ENCODE measurements around the gene PCCA.

The PCCA gene

GRCh38 chr13:100158569-100158968 is 69.7 kb downstream of the PCCA start:
- TF ChIP-seq ZNF8 (CRISPR knock-in tag; IDR thresholded peaks at IDR 0.05): no peak
- TF ChIP-seq PPARA (CRISPR knock-in tag; IDR thresholded peaks at IDR 0.05; ENCODE audit: borderline replicate concordance): no peak
- TF ChIP-seq ISL1 (CRISPR knock-in tag; IDR thresholded peaks at IDR 0.05): no peak
- no peak for TF ChIP-seq OSR1 (CRISPR knock-in tag; IDR thresholded peaks at IDR 0.05)
- TF ChIP-seq ESRRG (CRISPR knock-in tag; IDR thresholded peaks at IDR 0.05): no peak
- TF ChIP-seq ZFP30 (CRISPR knock-in tag; IDR thresholded peaks at IDR 0.05): no peak
- TF ChIP-seq ZFP3 (CRISPR knock-in tag; IDR thresholded peaks at IDR 0.05): no peak
- TF ChIP-seq ZC3H10 (CRISPR knock-in tag; IDR thresholded peaks at IDR 0.05): no peak
- TF ChIP-seq, protein P1, sequence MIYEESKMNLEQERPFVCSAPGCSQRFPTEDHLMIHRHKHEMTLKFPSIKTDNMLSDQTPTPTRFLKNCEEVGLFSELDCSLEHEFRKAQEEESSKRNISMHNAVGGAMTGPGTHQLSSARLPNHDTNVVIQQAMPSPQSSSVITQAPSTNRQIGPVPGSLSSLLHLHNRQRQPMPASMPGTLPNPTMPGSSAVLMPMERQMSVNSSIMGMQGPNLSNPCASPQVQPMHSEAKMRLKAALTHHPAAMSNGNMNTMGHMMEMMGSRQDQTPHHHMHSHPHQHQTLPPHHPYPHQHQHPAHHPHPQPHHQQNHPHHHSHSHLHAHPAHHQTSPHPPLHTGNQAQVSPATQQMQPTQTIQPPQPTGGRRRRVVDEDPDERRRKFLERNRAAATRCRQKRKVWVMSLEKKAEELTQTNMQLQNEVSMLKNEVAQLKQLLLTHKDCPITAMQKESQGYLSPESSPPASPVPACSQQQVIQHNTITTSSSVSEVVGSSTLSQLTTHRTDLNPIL (CRISPR knock-in tag; IDR thresholded peaks at IDR 0.05; ENCODE audit: low read depth): no peak
- TF ChIP-seq ARNTL (CRISPR knock-in tag; IDR thresholded peaks at IDR 0.05; ENCODE audit: borderline replicate concordance, low read depth): no peak
- no peak for TF ChIP-seq CSDC2 (CRISPR knock-in tag; IDR thresholded peaks at IDR 0.05)
- no peak for TF ChIP-seq BACH2 (CRISPR knock-in tag; IDR thresholded peaks at IDR 0.05; ENCODE audit: borderline replicate concordance)
- TF ChIP-seq, protein P2, sequence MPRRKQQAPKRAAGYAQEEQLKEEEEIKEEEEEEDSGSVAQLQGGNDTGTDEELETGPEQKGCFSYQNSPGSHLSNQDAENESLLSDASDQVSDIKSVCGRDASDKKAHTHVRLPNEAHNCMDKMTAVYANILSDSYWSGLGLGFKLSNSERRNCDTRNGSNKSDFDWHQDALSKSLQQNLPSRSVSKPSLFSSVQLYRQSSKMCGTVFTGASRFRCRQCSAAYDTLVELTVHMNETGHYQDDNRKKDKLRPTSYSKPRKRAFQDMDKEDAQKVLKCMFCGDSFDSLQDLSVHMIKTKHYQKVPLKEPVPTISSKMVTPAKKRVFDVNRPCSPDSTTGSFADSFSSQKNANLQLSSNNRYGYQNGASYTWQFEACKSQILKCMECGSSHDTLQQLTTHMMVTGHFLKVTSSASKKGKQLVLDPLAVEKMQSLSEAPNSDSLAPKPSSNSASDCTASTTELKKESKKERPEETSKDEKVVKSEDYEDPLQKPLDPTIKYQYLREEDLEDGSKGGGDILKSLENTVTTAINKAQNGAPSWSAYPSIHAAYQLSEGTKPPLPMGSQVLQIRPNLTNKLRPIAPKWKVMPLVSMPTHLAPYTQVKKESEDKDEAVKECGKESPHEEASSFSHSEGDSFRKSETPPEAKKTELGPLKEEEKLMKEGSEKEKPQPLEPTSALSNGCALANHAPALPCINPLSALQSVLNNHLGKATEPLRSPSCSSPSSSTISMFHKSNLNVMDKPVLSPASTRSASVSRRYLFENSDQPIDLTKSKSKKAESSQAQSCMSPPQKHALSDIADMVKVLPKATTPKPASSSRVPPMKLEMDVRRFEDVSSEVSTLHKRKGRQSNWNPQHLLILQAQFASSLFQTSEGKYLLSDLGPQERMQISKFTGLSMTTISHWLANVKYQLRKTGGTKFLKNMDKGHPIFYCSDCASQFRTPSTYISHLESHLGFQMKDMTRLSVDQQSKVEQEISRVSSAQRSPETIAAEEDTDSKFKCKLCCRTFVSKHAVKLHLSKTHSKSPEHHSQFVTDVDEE (CRISPR knock-in tag; IDR thresholded peaks at IDR 0.05): no peak
- no peak for ATAC-seq

GRCh38 chr13:100159584-100159983 is 70.7 kb downstream of the PCCA start:
- ATAC-seq: no peak
- TF ChIP-seq ISL1 (CRISPR knock-in tag; IDR thresholded peaks at IDR 0.05) (no peak), RARB (CRISPR knock-in tag; IDR thresholded peaks at IDR 0.05) (no peak), CSDC2 (CRISPR knock-in tag; IDR thresholded peaks at IDR 0.05) (no peak), BACH2 (CRISPR knock-in tag; IDR thresholded peaks at IDR 0.05; ENCODE audit: borderline replicate concordance) (no peak), SNAI2 (CRISPR knock-in tag; IDR thresholded peaks at IDR 0.05) (no peak), PPARA (CRISPR knock-in tag; IDR thresholded peaks at IDR 0.05; ENCODE audit: borderline replicate concordance) (no peak), ZNF8 (CRISPR knock-in tag; IDR thresholded peaks at IDR 0.05) (no peak), TCF4 (CRISPR knock-in tag; IDR thresholded peaks at IDR 0.05; ENCODE audit: borderline replicate concordance) (no peak), ARNTL (CRISPR knock-in tag; IDR thresholded peaks at IDR 0.05; ENCODE audit: borderline replicate concordance, low read depth) (no peak), ZNF70 (CRISPR knock-in tag; IDR thresholded peaks at IDR 0.05) (no peak), ZC3H10 (CRISPR knock-in tag; IDR thresholded peaks at IDR 0.05) (no peak), GLIS3 (CRISPR knock-in tag; IDR thresholded peaks at IDR 0.05) (no peak), ZFP30 (CRISPR knock-in tag; IDR thresholded peaks at IDR 0.05) (no peak), OSR1 (CRISPR knock-in tag; IDR thresholded peaks at IDR 0.05) (no peak)
- TF ChIP-seq, protein P3, sequence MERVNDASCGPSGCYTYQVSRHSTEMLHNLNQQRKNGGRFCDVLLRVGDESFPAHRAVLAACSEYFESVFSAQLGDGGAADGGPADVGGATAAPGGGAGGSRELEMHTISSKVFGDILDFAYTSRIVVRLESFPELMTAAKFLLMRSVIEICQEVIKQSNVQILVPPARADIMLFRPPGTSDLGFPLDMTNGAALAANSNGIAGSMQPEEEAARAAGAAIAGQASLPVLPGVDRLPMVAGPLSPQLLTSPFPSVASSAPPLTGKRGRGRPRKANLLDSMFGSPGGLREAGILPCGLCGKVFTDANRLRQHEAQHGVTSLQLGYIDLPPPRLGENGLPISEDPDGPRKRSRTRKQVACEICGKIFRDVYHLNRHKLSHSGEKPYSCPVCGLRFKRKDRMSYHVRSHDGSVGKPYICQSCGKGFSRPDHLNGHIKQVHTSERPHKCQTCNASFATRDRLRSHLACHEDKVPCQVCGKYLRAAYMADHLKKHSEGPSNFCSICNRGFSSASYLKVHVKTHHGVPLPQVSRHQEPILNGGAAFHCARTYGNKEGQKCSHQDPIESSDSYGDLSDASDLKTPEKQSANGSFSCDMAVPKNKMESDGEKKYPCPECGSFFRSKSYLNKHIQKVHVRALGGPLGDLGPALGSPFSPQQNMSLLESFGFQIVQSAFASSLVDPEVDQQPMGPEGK (CRISPR knock-in tag; IDR thresholded peaks at IDR 0.05; ENCODE audit: borderline replicate concordance): no peak
- TF ChIP-seq, protein P1 (CRISPR knock-in tag; IDR thresholded peaks at IDR 0.05; ENCODE audit: low read depth): no peak
- TF ChIP-seq, protein P4, sequence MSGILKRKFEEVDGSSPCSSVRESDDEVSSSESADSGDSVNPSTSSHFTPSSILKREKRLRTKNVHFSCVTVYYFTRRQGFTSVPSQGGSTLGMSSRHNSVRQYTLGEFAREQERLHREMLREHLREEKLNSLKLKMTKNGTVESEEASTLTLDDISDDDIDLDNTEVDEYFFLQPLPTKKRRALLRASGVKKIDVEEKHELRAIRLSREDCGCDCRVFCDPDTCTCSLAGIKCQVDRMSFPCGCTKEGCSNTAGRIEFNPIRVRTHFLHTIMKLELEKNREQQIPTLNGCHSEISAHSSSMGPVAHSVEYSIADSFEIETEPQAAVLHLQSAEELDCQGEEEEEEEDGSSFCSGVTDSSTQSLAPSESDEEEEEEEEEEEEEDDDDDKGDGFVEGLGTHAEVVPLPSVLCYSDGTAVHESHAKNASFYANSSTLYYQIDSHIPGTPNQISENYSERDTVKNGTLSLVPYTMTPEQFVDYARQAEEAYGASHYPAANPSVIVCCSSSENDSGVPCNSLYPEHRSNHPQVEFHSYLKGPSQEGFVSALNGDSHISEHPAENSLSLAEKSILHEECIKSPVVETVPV (CRISPR knock-in tag; IDR thresholded peaks at IDR 0.05): no peak

DNA sequence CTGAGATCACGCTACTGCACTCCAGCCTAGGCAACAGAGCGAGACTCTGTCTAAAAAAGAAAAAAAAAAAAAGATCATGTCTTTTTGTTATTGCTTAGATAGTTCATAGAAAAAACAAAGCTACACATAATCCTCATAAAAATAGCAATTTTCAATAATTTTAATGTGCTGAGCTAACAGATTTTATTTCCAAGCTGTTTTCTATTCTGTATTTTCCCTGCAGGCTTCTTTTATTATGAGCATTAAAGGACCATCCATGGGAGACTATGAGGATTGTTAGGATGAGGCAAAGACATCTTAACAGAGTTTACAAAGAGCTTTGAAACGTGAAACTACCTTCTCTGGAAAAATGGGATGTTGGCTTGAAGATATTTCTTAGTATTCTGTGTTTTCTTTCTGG is 71.6 kb downstream of the PCCA start:
- no peak for ATAC-seq
- TF ChIP-seq TOX (CRISPR knock-in tag; IDR thresholded peaks at IDR 0.05; ENCODE audit: borderline replicate concordance): no peak
- TF ChIP-seq ARNTL (CRISPR knock-in tag; IDR thresholded peaks at IDR 0.05; ENCODE audit: borderline replicate concordance, low read depth): no peak
- no peak for TF ChIP-seq BACH2 (CRISPR knock-in tag; IDR thresholded peaks at IDR 0.05; ENCODE audit: borderline replicate concordance)
- no peak for TF ChIP-seq TCF4 (CRISPR knock-in tag; IDR thresholded peaks at IDR 0.05; ENCODE audit: borderline replicate concordance)
- no peak for TF ChIP-seq ZNF565 (CRISPR knock-in tag; conservative IDR thresholded peaks at IDR 0.05; ENCODE audit: low read depth)
- no peak for TF ChIP-seq CSDC2 (CRISPR knock-in tag; IDR thresholded peaks at IDR 0.05)
- no peak for TF ChIP-seq ZFP3 (CRISPR knock-in tag; IDR thresholded peaks at IDR 0.05)
- no peak for TF ChIP-seq ZNF8 (CRISPR knock-in tag; IDR thresholded peaks at IDR 0.05)
- no peak for TF ChIP-seq PPARA (CRISPR knock-in tag; IDR thresholded peaks at IDR 0.05; ENCODE audit: borderline replicate concordance)
- TF ChIP-seq SNAI2 (CRISPR knock-in tag; IDR thresholded peaks at IDR 0.05): no peak
- TF ChIP-seq, protein P1 (CRISPR knock-in tag; IDR thresholded peaks at IDR 0.05; ENCODE audit: low read depth): no peak
- TF ChIP-seq ZNF70 (CRISPR knock-in tag; IDR thresholded peaks at IDR 0.05): no peak
- TF ChIP-seq, protein P4 (CRISPR knock-in tag; IDR thresholded peaks at IDR 0.05): no peak
- no peak for TF ChIP-seq ISL1 (CRISPR knock-in tag; IDR thresholded peaks at IDR 0.05)

Measured in SK-N-SH treated with all-trans-retinoic acid at 6 μM for 48 hours (cell line).